GM19043 (cell line): ENCODE measurements around the gene ADARB1.

Source experiments
- ATAC-seq: cut with Tn5 transposase; IDR thresholded peaks from one replicate; pipeline ENCODE4 v1.9.1; 2021; ENCODE audit warnings: low read depth; ENCODE audit not compliant: unreplicated experiment

Gene ADARB1

GRCh38 chr21:45220714-45221490, 146.5 kb downstream of the ADARB1 start:
- no peak for ATAC-seq

- no peak for ATAC-seq
Observed at GRCh38 chr21:45222001-45222400, 147.6 kb downstream of the ADARB1 start.

GRCh38 chr21:45223236-45224185, 149.1 kb downstream of the ADARB1 start:
- ATAC-seq: no peak

GRCh38 chr21:45224189-45224938, 150.0 kb downstream of the ADARB1 start:
- ATAC-seq: no peak

GRCh38 chr21:45225041-45225740, 150.8 kb downstream of the ADARB1 start:
- ATAC-seq: no peak

- no peak for ATAC-seq
Observed at GRCh38 chr21:45225741-45226327, 151.5 kb downstream of the ADARB1 start.

- no peak for ATAC-seq
Observed at GRCh38 chr21:45226540-45227326, 152.4 kb downstream of the ADARB1 start.

- ATAC-seq: no peak
Observed at GRCh38 chr21:45227735-45228134, 153.4 kb downstream of the ADARB1 start.

- no peak for ATAC-seq
Observed at GRCh38 chr21:45228171-45228641, 153.8 kb downstream of the ADARB1 start.

GRCh38 chr21:45228656-45229240, 154.4 kb downstream of the ADARB1 start:
- no peak for ATAC-seq

GRCh38 chr21:45231705-45232104, 157.3 kb downstream of the ADARB1 start:
- ATAC-seq: no peak

- no peak for ATAC-seq
Observed at GRCh38 chr21:45234127-45234526, 159.7 kb downstream of the ADARB1 start.

GRCh38 chr21:45234965-45235364, 160.6 kb downstream of the ADARB1 start:
- ATAC-seq: no peak

- ATAC-seq: no peak
Observed at GRCh38 chr21:45235488-45235887, 161.1 kb downstream of the ADARB1 start.

- ATAC-seq: no peak
Observed at GRCh38 chr21:45236481-45236880, 162.1 kb downstream of the ADARB1 start.

GRCh38 chr21:45237401-45237800, 163.0 kb downstream of the ADARB1 start:
- no peak for ATAC-seq

GRCh38 chr21:45241357-45241756, 167.0 kb downstream of the ADARB1 start:
- no peak for ATAC-seq

- ATAC-seq: no peak
Observed at GRCh38 chr21:45243603-45244002, 169.2 kb downstream of the ADARB1 start.
